Stomach (tissue), 4 donors: ENCODE data around the gene NDC1.

Experiments used
- EP300 ChIP-seq: sonication (generic); formaldehyde crosslinking; IDR thresholded peaks from one replicate; pipeline ENCODE4 v1.6.1; 2017; ENCODE audit warnings: antibody characterized with exemption
- POLR2A ChIP-seq, 4 donors: fragments of 450-650 bp; IDR thresholded peaks; one replicate each; pipeline ENCODE4 v1.6.1; 2016; ENCODE audit warnings: antibody characterized with exemption in 4 of 4, control low read depth in 2 of 4, mild to moderate bottlenecking in 1 of 4, moderate library complexity in 1 of 4
- POLR2AphosphoS5 ChIP-seq, 3 donors: sonication (generic); formaldehyde crosslinking; IDR thresholded peaks; one replicate each; pipeline ENCODE4 v1.6.1; 2016; ENCODE audit warnings: antibody characterized with exemption in 3 of 3
- TF ChIP-seq, protein P1 (sequence below), 7 experiments: fragments of 450-650 bp in 4 of 7; fragments of 200-600 bp in 3 of 7; sonication (generic) in 3 of 7; IDR thresholded peaks; one replicate each; pipeline ENCODE4 v1.5.1; 2016 to 2019; ENCODE audit warnings: antibody characterized with exemption in 7 of 7, control low read depth in 2 of 7, mild to moderate bottlenecking in 1 of 7

DNA sequence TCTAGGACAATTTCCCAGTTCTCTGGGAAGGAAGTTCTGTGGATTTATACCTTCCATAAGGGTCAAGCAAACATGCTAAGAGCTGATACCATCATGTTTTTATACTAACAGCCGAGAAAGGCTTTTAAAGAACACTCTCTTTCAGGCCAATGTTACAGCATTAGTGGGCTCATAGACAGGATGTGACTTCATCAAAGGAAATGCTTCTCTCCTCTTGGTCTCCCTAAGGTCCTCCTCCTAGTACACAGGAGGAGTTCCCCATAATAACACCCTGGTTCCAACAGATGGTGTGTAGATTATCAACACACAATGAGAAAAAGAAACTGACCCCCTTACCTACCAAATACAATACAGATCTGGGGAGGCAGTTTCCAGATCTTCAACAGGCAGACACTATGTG, 72.4 kb downstream of the NDC1 start:
- TF ChIP-seq, protein P1, sequence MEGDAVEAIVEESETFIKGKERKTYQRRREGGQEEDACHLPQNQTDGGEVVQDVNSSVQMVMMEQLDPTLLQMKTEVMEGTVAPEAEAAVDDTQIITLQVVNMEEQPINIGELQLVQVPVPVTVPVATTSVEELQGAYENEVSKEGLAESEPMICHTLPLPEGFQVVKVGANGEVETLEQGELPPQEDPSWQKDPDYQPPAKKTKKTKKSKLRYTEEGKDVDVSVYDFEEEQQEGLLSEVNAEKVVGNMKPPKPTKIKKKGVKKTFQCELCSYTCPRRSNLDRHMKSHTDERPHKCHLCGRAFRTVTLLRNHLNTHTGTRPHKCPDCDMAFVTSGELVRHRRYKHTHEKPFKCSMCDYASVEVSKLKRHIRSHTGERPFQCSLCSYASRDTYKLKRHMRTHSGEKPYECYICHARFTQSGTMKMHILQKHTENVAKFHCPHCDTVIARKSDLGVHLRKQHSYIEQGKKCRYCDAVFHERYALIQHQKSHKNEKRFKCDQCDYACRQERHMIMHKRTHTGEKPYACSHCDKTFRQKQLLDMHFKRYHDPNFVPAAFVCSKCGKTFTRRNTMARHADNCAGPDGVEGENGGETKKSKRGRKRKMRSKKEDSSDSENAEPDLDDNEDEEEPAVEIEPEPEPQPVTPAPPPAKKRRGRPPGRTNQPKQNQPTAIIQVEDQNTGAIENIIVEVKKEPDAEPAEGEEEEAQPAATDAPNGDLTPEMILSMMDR (IDR thresholded peaks at IDR 0.05), result no peak
- TF ChIP-seq EP300 (no peak), POLR2AphosphoS5 (IDR thresholded peaks at IDR 0.05) (no peak), POLR2A (IDR thresholded peaks at IDR 0.05) (no peak)
